DOHH2 (cell line): ENCODE results near the gene FAM171A1.
"Not testable (repeated sequence)": the region's sequence is repeated elsewhere in the genome, so short reads cannot be mapped to it uniquely, and the experiment has no call there.

Source experiments
- H3F3A ChIP-seq: fragments of 200-600 bp; sonication (generic), shearing (Covaris generic); 2 replicates; pipeline ENCODE4 v1.6.0; 2016; ENCODE audit warnings: antibody characterized with exemption, mild to moderate bottlenecking; ENCODE audit not compliant: control insufficient read depth, insufficient read depth
- H3K27ac ChIP-seq: fragments of 200-600 bp; sonication (generic); 2 replicates; pipeline ENCODE4 v1.5.1; 2014; ENCODE audit warnings: low read depth, mild to moderate bottlenecking, low read length, moderate library complexity
- H3K27me3 ChIP-seq: fragments of 200-600 bp; sonication (generic); 2 replicates; pipeline ENCODE4 v1.6.1; 2014; ENCODE audit warnings: mild to moderate bottlenecking, low read length, mixed read lengths; ENCODE audit not compliant: control insufficient read depth
- H3K36me3 ChIP-seq: fragments of 200-600 bp; sonication (generic); 2 replicates; pipeline ENCODE4 v1.6.1; 2014; ENCODE audit warnings: mild to moderate bottlenecking, low read length, moderate library complexity, mixed read lengths; ENCODE audit not compliant: control insufficient read depth
- H3K4me1 ChIP-seq: fragments of 200-600 bp; sonication (generic); 2 replicates; pipeline ENCODE4 v1.6.1; 2014; ENCODE audit warnings: mild to moderate bottlenecking, low read length, mixed read lengths; ENCODE audit not compliant: control insufficient read depth
- H3K4me2 ChIP-seq: fragments of 200-600 bp; sonication (generic); 2 replicates; pipeline ENCODE4 v1.6.0; 2014; ENCODE audit warnings: mild to moderate bottlenecking, low read length, moderate library complexity
- H3K4me3 ChIP-seq: fragments of 200-600 bp; sonication (generic); 2 replicates; pipeline ENCODE4 v1.5.1; 2014; ENCODE audit warnings: mild to moderate bottlenecking, low read length, mixed read lengths
- H3K79me2 ChIP-seq: fragments of 200-600 bp; sonication (generic); 2 replicates; pipeline ENCODE4 v1.6.1; 2014; ENCODE audit warnings: mild to moderate bottlenecking, low read length, mixed read lengths; ENCODE audit not compliant: control insufficient read depth
- H3K9me2 ChIP-seq: fragments of 200-600 bp; sonication (generic); replicated peaks from 2 replicates; pipeline ENCODE4 v1.6.1; 2014; ENCODE audit warnings: mild to moderate bottlenecking, low read length, mixed read lengths; ENCODE audit not compliant: control insufficient read depth
- H3K9me3 ChIP-seq: fragments of 200-600 bp; sonication (generic); 2 replicates; pipeline ENCODE4 v1.6.1; 2014; ENCODE audit warnings: antibody characterized with exemption, low read length, mixed read lengths; ENCODE audit not compliant: control insufficient read depth, insufficient read depth
- H4K20me1 ChIP-seq: fragments of 200-600 bp; sonication (generic); 2 replicates; pipeline ENCODE4 v1.6.0; 2014; ENCODE audit warnings: low read depth, mild to moderate bottlenecking, antibody characterized with exemption, low read length, moderate library complexity; ENCODE audit not compliant: control insufficient read depth, insufficient read depth
- CTCF ChIP-seq: fragments of 200-600 bp; sonication (generic); IDR thresholded peaks from one replicate; pipeline ENCODE4 v1.5.1; 2014; ENCODE audit warnings: antibody characterized with exemption, mild to moderate bottlenecking, low read depth, low read length; ENCODE audit not compliant: poor library complexity, severe bottlenecking
- EZH2phosphoT487 ChIP-seq: fragments of 200-600 bp; sonication (generic); IDR thresholded peaks from 2 replicates; pipeline ENCODE4 v1.6.1; 2017; ENCODE audit warnings: borderline replicate concordance, mild to moderate bottlenecking, antibody characterized with exemption, low read length, moderate library complexity, mixed read lengths

FAM171A1 gene

GRCh38 chr10:15395935-15396334, 24.8 kb upstream of the FAM171A1 start:
- Histone ChIP-seq H3F3A (no peaks in the 10 kb centered on the region), H3K9me3 (no peaks in the 10 kb centered on the region), H3K4me3 (no peak overlapping the region), H4K20me1 (no peaks in the 10 kb centered on the region), H3K9me2 (no peaks in the 10 kb centered on the region), H3K36me3 (no peaks in the 10 kb centered on the region), H3K4me1 (no peaks in the 10 kb centered on the region), H3K79me2 (no peaks in the 10 kb centered on the region), H3K27me3 (no peaks in the 10 kb centered on the region), H3K27ac (no peak overlapping the region), H3K4me2 (no peak overlapping the region)
- TF ChIP-seq CTCF (no peak), EZH2phosphoT487 (no peak)

- no peaks in the 10 kb centered on the region for H4K20me1 ChIP-seq
- no peaks in the 10 kb centered on the region for H3K9me3 ChIP-seq
- no peaks in the 10 kb centered on the region for H3K27me3 ChIP-seq
- H3K4me1 ChIP-seq, result no peaks in the 10 kb centered on the region
- H3K9me2 ChIP-seq, result no peaks in the 10 kb centered on the region
- no peaks in the 10 kb centered on the region for H3K79me2 ChIP-seq
- no peak overlapping the region for H3K4me3 ChIP-seq
- H3K36me3 ChIP-seq, result no peaks in the 10 kb centered on the region
- no peak overlapping the region for H3K4me2 ChIP-seq
- TF ChIP-seq CTCF, result no peak
- TF ChIP-seq EZH2phosphoT487, result no peak
- no peak overlapping the region for H3K27ac ChIP-seq
- H3F3A ChIP-seq, result no peaks in the 10 kb centered on the region
These were observed 22.2 kb upstream of the FAM171A1 start for GRCh38 chr10:15393139-15393825.

DNA sequence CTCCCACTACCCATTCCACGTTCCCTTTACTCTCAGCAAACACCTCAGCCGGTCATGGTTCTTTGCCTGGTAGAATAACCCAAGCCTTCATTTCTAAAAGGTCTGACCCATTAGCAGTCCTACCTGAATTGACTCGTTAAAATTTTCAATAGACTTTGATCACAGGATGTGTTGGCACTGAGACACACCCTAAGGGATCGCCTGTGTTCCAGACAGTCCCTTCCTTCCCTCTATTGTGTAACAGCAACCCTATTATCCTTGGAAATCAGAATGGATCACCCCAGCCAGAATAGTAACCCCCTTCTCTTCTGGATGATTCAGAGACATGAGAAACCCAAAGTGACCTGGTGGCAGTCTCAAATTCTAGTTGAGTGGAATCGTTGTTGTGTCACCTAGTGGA, 20.4 kb upstream of the FAM171A1 start:
- H3K27me3 ChIP-seq, result no peaks in the 10 kb centered on the region
- no peaks in the 10 kb centered on the region for H3K79me2 ChIP-seq
- TF ChIP-seq EZH2phosphoT487, result no peak
- TF ChIP-seq CTCF, result no peak
- H3K9me3 ChIP-seq, result no peaks in the 10 kb centered on the region
- no peaks in the 10 kb centered on the region for H3F3A ChIP-seq
- H3K36me3 ChIP-seq, result no peaks in the 10 kb centered on the region
- H3K4me1 ChIP-seq, result no peaks in the 10 kb centered on the region
- H3K9me2 ChIP-seq, result no peaks in the 10 kb centered on the region
- no peaks in the 10 kb centered on the region for H4K20me1 ChIP-seq
- no peak overlapping the region for H3K27ac ChIP-seq
- no peak overlapping the region for H3K4me2 ChIP-seq
- H3K4me3 ChIP-seq, result no peak overlapping the region

DNA sequence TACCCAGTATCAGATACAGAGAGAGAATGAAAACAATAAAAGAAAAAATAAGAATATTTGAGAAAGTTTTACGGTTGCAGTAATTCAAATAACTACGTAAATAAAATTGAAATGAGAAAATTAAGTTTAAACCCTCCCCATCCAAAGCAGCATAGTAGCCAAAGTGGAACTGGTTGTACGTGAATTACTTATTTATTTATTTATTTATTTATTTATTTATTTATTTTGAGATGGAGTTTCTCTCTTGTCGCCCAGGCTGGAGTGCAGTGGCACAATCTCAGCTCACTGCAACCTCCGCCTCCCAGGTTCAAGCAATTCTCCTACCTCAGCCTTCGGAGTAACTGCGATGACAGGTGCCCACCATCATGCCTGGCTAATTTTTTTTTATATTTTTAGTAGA, 17.1 kb upstream of the FAM171A1 start:
- H3F3A ChIP-seq, H3K79me2 ChIP-seq, H3K9me3 ChIP-seq, H3K9me2 ChIP-seq, H3K4me2 ChIP-seq, H4K20me1 ChIP-seq, H3K27me3 ChIP-seq, H3K27ac ChIP-seq, H3K4me1 ChIP-seq, H3K36me3 ChIP-seq, H3K4me3 ChIP-seq: not testable (repeated sequence)
